ENCODE results near the gene CYTH3. TPM values are rescaled to one million over a fixed set of nuclear protein-coding genes. Genes with fewer than 3 reads are reported as not detected.
A peak's percentile ranks its signal among the peaks of the same experiment; 100 is the strongest.

CYTH3 gene
- total RNA-seq, 1 donor from 2014 or later = 25.5 TPM

- no peak for TF ChIP-seq CTCF (IDR thresholded peaks at IDR 0.05; ENCODE audit: borderline replicate concordance)
- peaks cover 98% of the 10 kb centered on the region for H3K4me1 ChIP-seq
- no peaks in the 10 kb centered on the region for H3K9me3 ChIP-seq (replicated peaks)
- no peaks in the 10 kb centered on the region for H3K36me3 ChIP-seq
- peak overlapping the region; percentile 76 for H3K27ac ChIP-seq (replicated peaks)
- DNase-seq = no peak
- intact Hi-C loops (cut with micrococcal nuclease) = no loop called here
- no peaks in the 10 kb centered on the region for H3K27me3 ChIP-seq (ENCODE audit: low read depth)
- no peak overlapping the region for H3K4me3 ChIP-seq
Observed at GRCh38 chr7:6259257-6259656, 13.2 kb downstream of the CYTH3 start.

- H3K36me3 ChIP-seq = no peaks in the 10 kb centered on the region
- TF ChIP-seq CTCF (IDR thresholded peaks at IDR 0.05; ENCODE audit: borderline replicate concordance) = no peak
- H3K9me3 ChIP-seq (replicated peaks) = no peaks in the 10 kb centered on the region
- intact Hi-C loops (cut with micrococcal nuclease) = no loop called here
- DNase-seq = no peak
- H3K4me1 ChIP-seq = peaks cover 98% of the 10 kb centered on the region
- no peak overlapping the region for H3K4me3 ChIP-seq
- H3K27ac ChIP-seq (replicated peaks) = peak overlapping the region; percentile 76
- no peaks in the 10 kb centered on the region for H3K27me3 ChIP-seq (ENCODE audit: low read depth)
Observed at GRCh38 chr7:6258440-6259182, 13.8 kb downstream of the CYTH3 start.

GRCh38 chr7:6257675-6258074 lies 14.7 kb downstream of the CYTH3 start:
- Histone ChIP-seq H3K9me3 (replicated peaks) (no peaks in the 10 kb centered on the region), H3K4me1 (peaks cover 98% of the 10 kb centered on the region), H3K36me3 (no peaks in the 10 kb centered on the region), H3K4me3 (no peak overlapping the region), H3K27ac (replicated peaks) (peak overlapping the region; percentile 76), H3K27me3 (ENCODE audit: low read depth) (no peaks in the 10 kb centered on the region)
- intact Hi-C loops (cut with micrococcal nuclease) = no loop called here
- no peak for DNase-seq
- TF ChIP-seq CTCF (IDR thresholded peaks at IDR 0.05; ENCODE audit: borderline replicate concordance) = no peak

GRCh38 chr7:6256677-6257535 lies 15.5 kb downstream of the CYTH3 start:
- H3K4me3 ChIP-seq = no peak overlapping the region
- TF ChIP-seq CTCF (IDR thresholded peaks at IDR 0.05; ENCODE audit: borderline replicate concordance) = no peak
- peak; percentile 73 for DNase-seq
- no peaks in the 10 kb centered on the region for H3K9me3 ChIP-seq (replicated peaks)
- H3K27me3 ChIP-seq (ENCODE audit: low read depth) = no peaks in the 10 kb centered on the region
- intact Hi-C loops (cut with micrococcal nuclease) = no loop called here
- H3K36me3 ChIP-seq = no peaks in the 10 kb centered on the region
- peaks cover 98% of the 10 kb centered on the region for H3K4me1 ChIP-seq
- H3K27ac ChIP-seq (replicated peaks) = peak overlapping the region; percentile 76

- Histone ChIP-seq H3K4me3 (peak overlapping the region; percentile 2), H3K36me3 (no peaks in the 10 kb centered on the region), H3K9me3 (replicated peaks) (no peaks in the 10 kb centered on the region), H3K27ac (replicated peaks) (peak overlapping the region; percentile 76), H3K27me3 (ENCODE audit: low read depth) (no peaks in the 10 kb centered on the region), H3K4me1 (peaks cover 98% of the 10 kb centered on the region)
- DNase-seq = no peak
- intact Hi-C loops (cut with micrococcal nuclease) = no loop called here
- TF ChIP-seq CTCF (IDR thresholded peaks at IDR 0.05; ENCODE audit: borderline replicate concordance) = peak; percentile 29
Observed at GRCh38 chr7:6256109-6256483, 16.3 kb downstream of the CYTH3 start.

Measured in left ventricle myocardium inferior (tissue), 1 donor.